GM18520 (cell line): Measurements from ENCODE around the gene MRPL2.
A peak's percentile ranks its signal among the peaks of the same experiment; 100 is the strongest.

ENCODE experiments used
- ATAC-seq: cut with Tn5 transposase; IDR thresholded peaks from one replicate; pipeline ENCODE4 v1.9.1; 2021; ENCODE audit not compliant: unreplicated experiment

Gene MRPL2

DNA sequence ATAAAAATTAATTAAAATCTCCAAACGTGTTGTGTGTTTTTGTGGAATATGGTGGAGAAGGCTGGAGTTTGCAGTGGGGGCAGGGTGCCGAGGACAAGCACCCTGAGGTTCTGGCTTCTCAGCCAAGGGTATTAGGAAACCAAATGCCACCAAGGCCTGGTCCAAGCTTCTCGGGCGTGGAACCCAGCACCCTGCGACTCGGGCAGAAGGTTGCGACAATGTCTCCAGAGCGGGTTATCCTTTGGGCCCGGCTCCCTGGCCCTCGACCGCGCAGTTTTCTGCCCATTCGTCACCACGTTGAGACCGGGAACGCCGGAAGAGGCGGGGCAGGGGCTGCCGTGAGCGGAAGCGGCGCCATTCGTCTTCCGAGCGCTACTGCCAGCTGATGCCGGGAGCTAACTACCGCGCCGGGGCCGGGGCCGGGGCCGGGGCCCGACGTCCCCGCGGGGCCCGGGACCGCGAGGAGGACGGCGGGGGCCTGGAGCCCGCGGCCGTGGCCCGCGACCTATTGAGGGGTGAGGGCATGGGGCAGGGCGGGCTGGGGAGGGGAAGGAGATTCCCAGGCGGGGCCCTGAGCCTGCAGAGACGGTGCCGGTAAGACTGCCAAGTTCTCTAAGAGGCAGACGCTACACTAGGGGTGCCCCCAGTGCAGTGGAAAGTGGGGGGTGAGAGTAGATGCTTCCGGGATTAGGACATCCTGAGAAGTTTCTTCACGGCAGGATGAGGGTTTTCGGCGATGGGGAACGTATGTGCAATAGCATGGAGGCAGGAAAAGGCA lies 37.8 kb downstream of the MRPL2 start, which contains the start of gene RRP36:
RRP36 (plus strand) TSS at position 354 of the 778 bp plus-strand sequence; CDS start at position 386, 32 bp downstream.
- ATAC-seq: no peak

DNA sequence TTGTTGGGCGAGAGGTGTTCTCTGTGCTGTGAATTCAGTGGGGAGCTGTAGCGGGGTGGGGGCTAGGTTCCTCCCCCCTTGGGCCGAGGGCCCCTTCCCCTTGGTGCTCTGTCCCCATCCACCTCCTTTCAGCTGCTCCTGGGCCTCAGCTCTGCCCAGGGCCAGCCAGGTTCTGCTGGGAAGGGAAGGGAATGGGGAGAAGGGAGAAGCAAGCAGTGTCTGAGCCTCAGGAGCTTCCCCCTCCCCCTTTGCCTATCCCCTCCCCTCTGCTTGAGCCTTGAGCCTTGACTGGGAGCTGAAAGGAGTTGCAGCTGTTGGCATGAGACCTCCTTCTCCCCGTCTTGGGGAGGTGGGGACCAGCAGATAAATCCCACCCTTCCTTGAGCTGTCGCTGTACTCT lies 38.4 kb downstream of the MRPL2 start:
- no peak for ATAC-seq

DNA sequence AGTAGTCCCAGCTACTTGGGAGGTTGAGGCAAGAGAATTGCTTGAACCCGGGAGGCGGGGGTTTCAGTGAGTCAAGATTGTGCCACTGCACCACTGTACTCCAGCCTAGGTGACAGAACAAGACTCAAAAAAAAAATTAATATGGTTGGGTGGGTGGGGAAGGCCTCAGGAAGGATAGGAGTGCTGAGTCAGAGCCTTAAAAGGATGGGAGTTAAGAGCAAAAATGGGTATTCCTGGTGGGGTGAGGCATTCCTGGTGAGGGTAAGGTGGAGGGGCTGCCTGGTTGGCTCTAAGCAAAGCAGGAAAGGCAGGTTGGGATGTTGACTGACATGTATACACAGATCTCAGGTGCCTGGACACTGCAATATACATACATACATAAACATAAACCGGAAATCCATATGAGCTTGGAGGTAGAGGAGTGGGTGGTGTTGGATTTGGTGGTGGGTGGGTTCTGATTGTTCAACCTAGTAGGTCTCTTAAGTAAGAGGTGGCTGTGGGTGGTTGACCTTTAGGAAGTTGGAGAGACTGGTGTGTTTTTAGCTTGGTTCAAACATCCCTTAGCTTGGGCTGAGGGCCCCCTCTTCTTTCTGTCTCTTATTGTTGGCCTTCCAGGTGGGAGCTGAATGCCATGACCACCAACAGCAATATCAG lies 39.1 kb downstream of the MRPL2 start:
- no peak for ATAC-seq

DNA sequence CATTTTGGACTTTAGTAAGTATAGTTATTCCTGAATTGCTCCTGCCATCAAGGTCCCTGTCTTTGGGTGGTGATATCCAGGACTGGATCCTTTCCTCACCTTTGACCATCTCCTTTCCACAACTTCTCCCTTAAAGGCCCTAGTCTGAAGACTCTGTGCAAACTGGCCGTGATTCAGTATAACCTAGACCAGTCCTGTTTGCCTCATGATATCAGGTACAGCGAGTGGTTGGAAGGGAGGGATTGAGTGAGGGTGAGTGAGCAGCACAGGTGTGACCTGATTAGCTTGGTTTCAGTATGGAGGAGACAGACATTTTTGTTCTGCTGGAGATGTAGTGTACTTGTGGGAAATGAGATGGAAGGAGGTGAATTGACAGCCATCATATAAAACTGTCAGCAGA lies 40.1 kb downstream of the MRPL2 start:
- ATAC-seq: no peak

DNA sequence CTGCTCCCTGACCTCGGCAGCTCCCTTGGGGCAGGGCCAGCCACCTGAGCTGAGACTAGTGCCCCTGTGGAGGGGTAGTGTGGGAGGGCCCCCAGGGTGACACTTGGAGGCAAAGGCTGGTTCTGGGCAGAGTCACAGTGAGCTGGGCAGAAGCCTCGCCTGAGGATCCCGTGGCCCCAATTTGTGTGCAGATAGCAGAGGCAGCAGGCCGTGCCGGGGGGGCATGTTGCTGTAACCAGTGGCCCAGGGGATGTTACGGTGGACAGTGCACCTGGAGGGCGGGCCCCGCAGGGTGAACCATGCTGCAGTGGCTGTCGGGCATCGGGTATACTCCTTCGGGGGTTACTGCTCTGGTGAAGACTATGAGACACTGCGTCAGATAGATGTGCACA lies 42.3 kb downstream of the MRPL2 start:
- no peak for ATAC-seq

DNA sequence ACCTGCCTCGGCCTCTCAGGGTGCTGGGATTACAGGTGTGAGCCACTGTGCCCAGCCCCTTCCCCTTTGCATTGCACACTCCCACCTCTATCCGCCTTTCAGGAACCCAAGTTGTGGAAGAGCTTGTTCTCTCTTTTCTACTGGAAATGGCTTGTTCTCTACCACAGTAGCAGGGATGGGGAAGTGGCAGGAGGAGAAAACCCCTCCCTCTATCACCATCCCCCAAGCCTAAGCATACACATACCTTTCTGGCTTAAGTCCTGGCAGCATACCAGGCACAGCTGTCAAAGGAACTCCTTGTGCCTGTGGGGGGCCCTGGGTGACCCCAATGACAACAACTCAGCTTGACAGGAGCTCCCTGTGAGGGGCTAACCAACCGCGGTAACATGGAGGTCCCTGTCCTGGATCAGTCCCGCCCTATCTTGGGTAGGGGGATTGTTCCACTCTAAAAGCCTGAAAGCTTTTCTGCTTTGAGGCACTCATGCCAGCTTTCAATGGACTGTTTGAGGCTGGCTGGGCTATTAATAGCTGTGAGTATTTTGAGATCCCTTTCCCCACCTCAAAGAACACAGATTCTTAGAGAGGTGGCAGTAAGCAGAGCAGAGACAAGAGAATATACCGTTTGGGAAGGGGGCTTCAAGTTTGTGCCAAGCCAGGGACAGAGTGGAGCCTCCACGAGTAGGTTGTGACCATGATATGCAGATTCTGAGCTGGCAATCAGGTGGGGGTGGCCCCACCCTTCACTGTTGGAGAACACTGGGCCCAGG lies 42.9 kb downstream of the MRPL2 start:
- no peak for ATAC-seq

DNA sequence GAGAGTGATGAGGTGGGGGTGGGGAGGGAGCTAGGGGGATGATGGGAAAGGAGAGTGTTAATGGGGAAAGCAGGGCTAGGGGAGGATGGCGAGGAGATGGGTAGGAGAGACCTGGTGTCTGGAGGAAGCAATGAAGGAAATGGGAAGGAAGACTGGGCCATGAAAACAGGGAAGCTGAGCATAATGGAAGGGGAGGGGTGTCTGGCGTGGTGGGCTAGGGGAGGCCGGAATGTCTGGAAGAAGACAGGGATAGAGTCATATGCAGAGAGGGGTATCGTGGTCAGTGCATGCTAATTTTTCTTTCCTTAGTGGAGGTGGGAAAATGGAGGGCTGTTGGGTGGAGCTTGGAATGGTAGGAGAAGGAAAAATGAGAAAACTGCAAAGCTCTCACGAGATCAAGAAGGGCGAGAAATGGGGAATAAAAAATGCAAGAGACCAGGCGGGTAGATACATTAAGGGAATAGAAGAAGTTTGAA lies 44.8 kb downstream of the MRPL2 start:
- no peak for ATAC-seq

DNA sequence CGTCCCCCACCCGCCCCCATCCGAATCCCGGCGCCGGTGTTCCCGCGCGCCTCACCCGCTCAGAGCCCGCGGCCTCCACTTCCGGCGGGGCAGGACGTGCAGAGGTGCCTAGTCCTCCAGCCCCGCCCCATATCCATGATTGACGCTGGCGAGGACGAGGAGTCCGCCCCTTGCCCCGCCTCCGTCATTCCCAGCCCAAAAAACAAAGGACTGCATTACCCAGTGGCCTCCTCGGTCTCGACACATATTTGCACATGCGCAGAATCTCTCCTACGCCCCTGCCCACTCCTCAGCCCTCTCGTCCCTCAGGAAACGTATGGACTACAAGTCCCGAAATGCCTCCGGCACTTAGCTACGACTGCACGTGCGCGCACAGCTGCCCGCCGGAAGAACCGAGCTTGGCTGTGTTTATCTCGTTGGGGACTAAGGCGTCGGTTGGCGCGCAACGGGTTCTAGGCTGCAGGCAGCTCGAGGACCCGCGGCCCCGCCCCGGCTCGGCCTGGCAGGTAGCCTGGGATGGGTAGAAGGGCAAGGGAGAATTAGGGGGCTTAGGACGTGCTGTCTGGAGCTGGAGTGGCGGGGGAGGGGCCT lies 45.3 kb downstream of the MRPL2 start, which contains the start of the genes KLHDC3 and MEA1:
KLHDC3 (plus strand) TSS at position 407 of the 591 bp plus-strand sequence. CDS start 2,944 bp downstream, outside the sequence.
MEA1 (minus strand) TSS at position 104 of the 591 bp plus-strand sequence. CDS start 133 bp downstream, outside the sequence.
- ATAC-seq: peak; percentile 87

DNA sequence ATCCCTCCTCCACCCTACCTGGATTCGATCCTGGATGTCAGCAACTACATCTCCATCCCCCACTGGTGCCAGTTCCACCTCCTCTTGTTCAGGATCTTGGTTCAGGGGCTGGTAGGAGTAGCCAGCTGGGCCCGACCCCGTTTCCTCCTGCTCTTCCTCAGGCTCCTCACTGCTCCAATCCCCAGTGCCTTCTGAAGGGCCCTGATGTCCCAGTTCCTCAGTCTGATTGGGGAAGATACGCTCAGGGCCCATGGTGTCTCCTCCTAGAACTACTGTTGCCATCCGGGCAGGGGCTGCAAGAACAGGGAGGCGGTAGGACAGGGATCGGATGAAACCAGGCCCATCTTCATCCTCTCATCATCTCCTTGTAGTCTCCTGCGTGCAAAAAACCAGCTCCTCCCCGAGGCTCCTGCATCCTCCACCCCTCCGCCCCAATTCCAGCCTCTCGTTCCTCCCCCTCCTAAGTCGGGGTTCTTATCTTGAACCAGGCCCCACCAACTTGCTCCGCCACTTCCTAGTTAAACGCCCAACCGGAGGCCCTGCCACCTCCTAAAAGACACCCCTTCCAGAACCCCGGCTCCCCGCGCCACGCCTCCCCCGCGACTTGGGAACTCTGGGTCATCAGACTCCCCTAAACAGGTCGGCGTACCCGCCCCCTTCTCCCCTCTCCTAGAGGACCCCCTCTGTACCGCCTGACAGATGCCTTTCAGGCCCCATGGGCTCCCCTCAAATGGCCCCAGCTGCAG lies 46.0 kb downstream of the MRPL2 start:
- no peak for ATAC-seq

DNA sequence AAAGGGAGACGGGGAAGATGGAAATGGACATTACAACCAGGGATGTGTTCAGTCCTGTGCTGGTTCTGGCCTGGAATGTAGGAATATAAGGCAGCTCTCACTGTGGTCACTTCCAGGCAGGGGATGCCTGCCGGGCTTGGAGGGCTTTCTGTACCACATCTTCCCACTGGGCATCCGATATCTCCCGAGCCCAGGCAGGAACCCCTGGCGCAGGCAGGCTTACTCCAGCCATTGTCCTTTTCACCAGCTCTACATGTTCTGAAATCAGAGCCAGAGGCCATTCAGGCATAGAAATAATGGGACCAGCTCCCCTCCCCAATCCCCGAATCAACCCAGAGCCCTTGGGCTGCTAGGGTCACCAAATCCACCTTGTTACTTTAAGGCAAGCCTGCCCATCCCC lies 46.9 kb downstream of the MRPL2 start:
- no peak for ATAC-seq

DNA sequence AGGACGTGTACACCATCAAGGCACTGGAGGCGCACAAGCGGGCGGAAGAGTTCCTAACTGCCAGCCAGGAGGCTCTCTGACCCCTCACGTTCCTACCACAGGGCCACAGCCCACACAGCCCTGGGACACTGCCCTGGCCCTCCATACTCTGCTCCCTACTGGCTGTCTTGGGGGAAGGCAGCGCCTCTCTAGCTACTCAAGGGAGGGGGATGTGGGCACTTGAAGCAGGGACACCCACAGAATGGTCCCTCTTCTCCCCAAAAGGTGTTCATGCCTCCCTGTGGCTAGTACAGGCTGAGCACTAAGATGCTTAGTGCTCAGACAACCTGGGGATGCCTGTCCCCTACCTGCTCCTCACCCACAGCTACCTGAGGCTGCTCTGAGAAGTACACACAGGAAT lies 48.0 kb downstream of the MRPL2 start:
- no peak for ATAC-seq

DNA sequence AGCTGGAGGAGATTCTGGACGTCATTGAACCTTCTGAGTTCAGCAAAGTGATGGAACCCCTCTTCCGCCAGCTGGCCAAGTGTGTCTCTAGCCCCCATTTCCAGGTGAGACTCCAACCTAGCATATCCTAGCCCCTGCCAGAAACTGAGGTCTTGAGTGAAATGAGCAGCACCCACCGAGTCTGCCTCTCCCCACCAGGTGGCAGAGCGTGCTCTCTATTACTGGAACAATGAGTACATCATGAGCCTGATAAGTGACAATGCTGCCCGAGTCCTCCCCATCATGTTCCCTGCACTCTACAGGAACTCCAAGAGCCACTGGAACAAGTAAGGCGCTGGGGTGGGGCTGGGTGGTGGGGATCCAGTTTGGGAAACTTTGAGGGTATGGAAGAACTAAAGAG lies 50.1 kb downstream of the MRPL2 start:
- no peak for ATAC-seq

DNA sequence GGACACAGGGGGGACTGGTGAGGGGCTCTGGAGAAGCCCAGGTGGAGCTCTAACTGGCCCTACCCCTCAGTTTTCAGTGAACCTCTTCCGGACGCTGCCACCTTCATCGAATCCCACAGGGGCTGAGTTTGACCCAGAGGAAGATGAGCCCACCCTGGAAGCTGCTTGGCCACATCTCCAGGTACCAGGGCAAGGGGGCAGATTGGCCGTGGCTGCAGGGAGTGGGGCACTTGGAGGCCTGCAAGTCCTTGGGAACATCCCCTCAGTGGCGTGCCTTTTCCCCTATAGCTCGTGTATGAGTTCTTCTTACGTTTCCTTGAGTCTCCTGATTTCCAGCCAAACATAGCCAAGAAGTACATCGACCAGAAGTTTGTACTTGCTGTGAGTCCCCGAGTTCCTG lies 52.1 kb downstream of the MRPL2 start:
- no peak for ATAC-seq

DNA sequence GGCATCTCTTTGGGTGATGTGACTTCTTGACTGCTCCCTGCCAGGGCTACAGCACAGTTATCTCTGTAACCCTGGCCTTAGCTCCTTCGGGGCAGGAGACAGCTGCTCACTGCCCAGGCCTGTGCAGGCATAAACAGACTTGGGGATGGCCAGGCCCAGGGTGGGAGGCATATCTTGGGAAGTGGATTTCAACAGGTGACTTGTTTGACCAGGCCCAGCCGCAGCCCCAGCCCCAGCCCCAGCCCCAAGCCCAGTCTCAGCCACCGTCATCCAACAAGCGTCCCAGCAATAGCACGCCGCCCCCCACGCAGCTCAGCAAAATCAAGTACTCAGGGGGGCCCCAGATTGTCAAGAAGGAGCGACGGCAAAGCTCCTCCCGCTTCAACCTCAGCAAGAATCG lies 53.0 kb downstream of the MRPL2 start:
- no peak for ATAC-seq

DNA sequence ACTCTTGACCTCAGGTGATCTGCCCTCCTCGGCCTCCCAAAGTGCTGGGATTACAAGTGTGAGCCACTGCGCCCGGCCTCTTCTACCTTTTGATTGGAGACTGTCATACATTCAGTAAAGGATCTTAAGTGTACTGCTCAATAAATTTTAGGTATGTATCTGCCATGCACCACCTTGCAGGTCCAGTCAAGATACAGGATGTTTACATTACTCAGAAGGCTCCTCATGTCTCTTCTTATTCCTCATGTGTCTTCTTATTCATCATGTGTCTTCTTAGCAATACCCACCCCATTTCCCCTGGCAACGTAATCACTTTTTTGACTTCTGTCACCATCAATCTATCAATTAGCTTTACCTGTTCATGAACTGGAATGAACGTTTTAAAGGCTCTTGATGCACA lies 53.4 kb downstream of the MRPL2 start:
- ATAC-seq: no peak
